AG04449 (cell line): ENCODE results near the gene HSD17B2.

Experiments
- CTCF ChIA-PET: fragments of 350-600 bp; formaldehyde crosslinking; extraction: SDS; loops from one replicate; lab custom pipeline; 2021; ENCODE audit warnings: antibody characterized with exemption; lab: Yijun Ruan, JAX
- POLR2A ChIA-PET: fragments of 400-600, 350-600 bp; formaldehyde crosslinking; extraction: SDS; loops from one replicate; lab custom pipeline; 2020; ENCODE audit warnings: antibody characterized with exemption, inconsistent platforms; lab: Yijun Ruan, JAX
- DNase-seq: peaks from one replicate; pipeline ENCODE4 v3.0.0-alpha.2; 2010; ENCODE audit warnings: low read depth, low spot score
- H3K4me3 ChIP-seq: 2 replicates; pipeline ENCODE4 v1.5.1; 2011; ENCODE audit warnings: low read depth, mild to moderate bottlenecking, control low read depth, low read length
- CTCF ChIP-seq: IDR thresholded peaks from one replicate; pipeline ENCODE4 v1.5.1; 2011; ENCODE audit warnings: mild to moderate bottlenecking, moderate library complexity, low read length, control low read depth, inconsistent platforms; ENCODE audit not compliant: insufficient read depth; ENCODE audit errors: missing control alignments

HSD17B2 gene

DNA sequence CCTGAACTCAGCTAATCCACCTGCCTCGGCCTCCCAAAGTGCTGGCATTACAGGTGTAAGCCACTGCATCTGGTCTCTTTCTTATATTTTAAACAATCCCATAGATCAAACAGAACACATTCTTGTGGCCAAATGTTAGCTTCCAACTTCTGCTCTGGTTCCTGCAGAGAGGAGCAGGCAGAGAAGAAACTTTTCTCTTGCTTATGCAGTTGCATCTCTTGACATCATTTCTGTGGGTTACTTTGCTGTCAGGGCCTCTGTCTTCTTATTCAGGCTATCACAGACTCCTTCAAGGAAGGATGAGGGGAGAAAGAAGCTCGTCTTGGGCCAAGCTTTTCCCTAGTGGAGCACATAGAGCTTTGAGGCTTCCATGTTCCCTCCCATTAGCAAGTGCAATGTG, 7.8 kb downstream of the HSD17B2 start:
- ChIA-PET POLR2A (no interaction called here), CTCF (no interaction called here)
- no peak overlapping the region for H3K4me3 ChIP-seq
- no peak for TF ChIP-seq CTCF
- no peak for DNase-seq

DNA sequence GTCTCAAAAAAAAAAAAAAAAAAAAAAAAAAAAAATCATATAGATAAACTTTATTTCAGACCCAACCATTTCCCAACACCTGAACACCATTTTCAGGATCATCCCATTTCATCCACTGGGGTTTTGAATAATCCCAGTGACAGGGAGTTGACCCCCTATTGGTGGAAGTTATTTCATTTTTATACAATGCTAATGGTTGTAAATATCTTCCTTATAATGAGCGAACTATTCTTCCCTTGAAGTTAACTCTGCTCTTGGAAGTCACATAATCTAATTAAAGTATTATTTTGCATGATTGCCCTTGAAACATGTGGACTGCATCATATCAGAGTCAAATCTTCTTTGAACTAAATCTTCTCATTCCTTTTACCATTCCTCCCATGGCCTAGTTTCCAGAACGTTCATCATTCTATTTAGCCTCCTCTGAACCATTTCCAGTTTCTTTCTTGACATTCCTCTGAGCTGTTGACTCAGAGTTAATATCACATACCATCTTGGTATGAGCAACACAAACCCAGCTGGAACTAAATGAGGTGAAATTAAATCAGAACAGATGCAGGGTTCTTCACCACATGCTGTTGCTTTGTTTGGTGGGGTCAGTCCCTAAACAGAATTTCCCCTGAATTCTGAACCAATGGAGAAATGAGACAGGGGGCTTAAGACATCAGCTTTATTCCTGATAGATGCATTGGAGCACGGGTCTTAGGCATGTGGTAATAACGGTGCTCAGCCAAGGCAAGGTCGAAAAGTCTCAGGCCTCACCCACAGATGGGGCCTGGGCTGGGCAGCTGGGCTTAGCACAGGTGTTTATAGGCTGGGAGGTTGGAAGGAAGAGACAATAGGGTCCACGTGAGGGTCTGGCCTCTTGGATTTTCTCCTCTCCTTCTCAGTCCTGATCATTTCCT, 8.9 kb downstream of the HSD17B2 start:
- no peak for TF ChIP-seq CTCF
- ChIA-PET POLR2A (interaction anchor here (0.6 kb wide), 1 partner anchor 1587 kb away, joined by 3 read pairs; no protein-coding TSS in a partner anchor), CTCF (interaction anchor here (0.9 to 1.0 kb wide), 2 partner anchors 12 to 17 kb away, joined by 4 read pairs; no protein-coding TSS in a partner anchor)
- DNase-seq: peak; percentile 66
- no peak overlapping the region for H3K4me3 ChIP-seq

DNA sequence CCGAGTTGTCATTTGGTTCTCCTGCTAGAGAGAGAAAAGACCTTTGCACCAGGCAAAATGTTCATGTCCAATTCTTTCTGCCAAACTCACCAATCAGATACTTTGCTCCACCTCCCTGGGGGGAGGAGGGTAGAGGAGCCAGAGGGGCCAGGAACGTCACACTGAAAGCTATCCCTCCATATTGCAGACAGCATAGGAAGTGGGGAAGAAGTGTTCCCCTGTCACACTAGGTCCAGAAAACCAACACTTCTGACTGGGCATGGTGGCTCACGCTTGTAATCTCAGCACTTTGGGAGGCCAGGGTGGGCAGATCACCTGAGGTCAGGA, 9.5 kb downstream of the HSD17B2 start:
- DNase-seq: no peak
- no peak overlapping the region for H3K4me3 ChIP-seq
- ChIA-PET POLR2A (no interaction called here), CTCF (interaction anchor here (0.9 to 1.0 kb wide), 2 partner anchors 12 to 17 kb away, joined by 4 read pairs; no protein-coding TSS in a partner anchor)
- no peak for TF ChIP-seq CTCF

GRCh38 chr16:82045465-82045864, 10.4 kb downstream of the HSD17B2 start:
- no peak for DNase-seq
- no peak for TF ChIP-seq CTCF
- CTCF ChIA-PET: interaction anchor here (0.7 to 1.3 kb wide), 2 partner anchors 17 to 186 kb away, joined by 6 to 8 read pairs; no protein-coding TSS in a partner anchor
- POLR2A ChIA-PET: no interaction called here
- no peak overlapping the region for H3K4me3 ChIP-seq

DNA sequence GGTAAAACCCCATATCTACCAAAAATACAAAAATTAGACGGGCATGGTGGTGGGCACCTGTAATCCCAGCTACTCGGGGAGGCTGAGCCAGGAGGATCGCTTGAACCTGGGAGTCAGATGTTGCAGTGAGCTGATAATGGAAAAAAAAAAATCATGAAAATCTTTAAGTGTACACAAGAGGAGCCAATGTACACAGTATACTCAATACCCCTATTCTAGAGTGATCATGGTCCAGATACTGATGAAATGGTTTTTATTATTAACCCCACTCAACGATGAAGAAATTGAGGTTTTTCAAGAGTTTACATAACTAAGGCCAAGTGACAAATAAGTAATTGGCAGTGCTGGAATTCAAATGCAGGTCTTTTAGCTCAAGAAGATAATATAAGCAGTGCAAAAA, 11.5 kb downstream of the HSD17B2 start:
- CTCF ChIA-PET: interaction anchor here (1.1 to 1.2 kb wide), 2 partner anchors 10 to 184 kb away, joined by 3 read pairs; no protein-coding TSS in a partner anchor
- no peak for DNase-seq
- no peak for TF ChIP-seq CTCF
- POLR2A ChIA-PET: no interaction called here
- no peak overlapping the region for H3K4me3 ChIP-seq

GRCh38 chr16:82046941-82047340, 11.9 kb downstream of the HSD17B2 start:
- DNase-seq: no peak
- ChIA-PET POLR2A (no interaction called here), CTCF (interaction anchor here (0.7 to 1.2 kb wide), 3 partner anchors 10 to 184 kb away, joined by 3 read pairs; no protein-coding TSS in a partner anchor)
- no peak overlapping the region for H3K4me3 ChIP-seq
- TF ChIP-seq CTCF: no peak
